HFFc6 (cell line): ENCODE results near the gene UBD. TPM values are rescaled to one million over a fixed set of nuclear protein-coding genes. Genes with fewer than 3 reads are reported as not detected.

Experiments
- DNase-seq: peaks from one replicate; pipeline ENCODE4 v3.0.0-alpha.2; 2018
- H3K27ac Mint-ChIP-seq: 2 replicates; pipeline ENCODE4 v1.8.0; 2020; ENCODE audit warnings: mild to moderate bottlenecking, mixed read lengths
- H3K27me3 Mint-ChIP-seq: 2 replicates; pipeline ENCODE4 v1.8.0; 2021; ENCODE audit warnings: mild to moderate bottlenecking, moderate library complexity, mixed read lengths; ENCODE audit not compliant: insufficient read depth
- H3K36me3 Mint-ChIP-seq: 2 replicates; pipeline ENCODE4 v1.8.0; 2021; ENCODE audit warnings: low read depth, mixed read lengths
- H3K4me1 Mint-ChIP-seq: 2 replicates; pipeline ENCODE4 v1.8.0; 2020; ENCODE audit warnings: low read depth, mixed read lengths
- H3K4me3 Mint-ChIP-seq: 2 replicates; pipeline ENCODE4 v1.8.0; 2020; ENCODE audit warnings: mild to moderate bottlenecking, moderate library complexity, mixed read lengths
- H3K9me3 Mint-ChIP-seq: 2 replicates; pipeline ENCODE4 v1.8.0; 2020; ENCODE audit warnings: mild to moderate bottlenecking, mixed read lengths
- total RNA-seq, 6 experiments: library from RNA; stranded (reverse); fragmentation: NEBNext Ultra II Directional; extraction: Animal tissue kit (Norgen Biotek cat#: 25700); gene quantifications; 2 replicates in 1 of 6; 3 replicates in 5 of 6; pipeline ENCODE4 v1.2.3, GENCODE V29; 2021
- TF ChIP-seq, protein P1 (sequence below): fragments of 200-600 bp; sonication (generic); IDR thresholded peaks from 2 replicates; pipeline ENCODE4 v1.5.0; 2021; ENCODE audit warnings: antibody characterized with exemption, mild to moderate bottlenecking

Gene UBD
- total RNA-seq, 6 experiments from 2014 or later, result not detected

DNA sequence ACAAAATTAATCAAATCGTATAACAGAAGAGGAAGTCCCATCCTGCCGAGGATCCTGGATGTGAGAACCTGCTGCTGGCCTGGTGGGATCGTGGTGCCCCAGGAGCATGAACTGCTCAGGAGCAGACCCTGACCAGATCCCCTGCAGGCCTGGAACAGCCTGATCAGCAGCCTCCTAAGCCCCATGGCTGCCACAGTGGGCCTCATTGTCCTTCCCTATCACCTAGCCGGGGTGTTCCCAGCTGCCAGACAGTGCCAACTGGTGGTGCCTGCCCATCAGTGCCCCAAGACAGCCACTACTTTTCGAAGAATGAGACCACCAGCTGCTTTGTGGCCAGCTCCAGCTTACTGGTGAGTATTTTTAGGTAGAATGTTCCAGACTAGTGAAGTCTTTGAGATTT is 52.2 kb downstream of the UBD start:
- Mint-ChIP-seq H3K4me3 (no peak overlapping the region), H3K36me3 (no peaks in the 10 kb centered on the region; the same call in 1 of the 2 replicates), H3K4me1 (no peaks in the 10 kb centered on the region), H3K9me3 (peaks cover 50% of the 10 kb centered on the region), H3K27ac (no peak overlapping the region), H3K27me3 (peaks cover 2% of the 10 kb centered on the region; the same call in 1 of the 2 replicates)
- no peak for DNase-seq
- TF ChIP-seq, protein P1, sequence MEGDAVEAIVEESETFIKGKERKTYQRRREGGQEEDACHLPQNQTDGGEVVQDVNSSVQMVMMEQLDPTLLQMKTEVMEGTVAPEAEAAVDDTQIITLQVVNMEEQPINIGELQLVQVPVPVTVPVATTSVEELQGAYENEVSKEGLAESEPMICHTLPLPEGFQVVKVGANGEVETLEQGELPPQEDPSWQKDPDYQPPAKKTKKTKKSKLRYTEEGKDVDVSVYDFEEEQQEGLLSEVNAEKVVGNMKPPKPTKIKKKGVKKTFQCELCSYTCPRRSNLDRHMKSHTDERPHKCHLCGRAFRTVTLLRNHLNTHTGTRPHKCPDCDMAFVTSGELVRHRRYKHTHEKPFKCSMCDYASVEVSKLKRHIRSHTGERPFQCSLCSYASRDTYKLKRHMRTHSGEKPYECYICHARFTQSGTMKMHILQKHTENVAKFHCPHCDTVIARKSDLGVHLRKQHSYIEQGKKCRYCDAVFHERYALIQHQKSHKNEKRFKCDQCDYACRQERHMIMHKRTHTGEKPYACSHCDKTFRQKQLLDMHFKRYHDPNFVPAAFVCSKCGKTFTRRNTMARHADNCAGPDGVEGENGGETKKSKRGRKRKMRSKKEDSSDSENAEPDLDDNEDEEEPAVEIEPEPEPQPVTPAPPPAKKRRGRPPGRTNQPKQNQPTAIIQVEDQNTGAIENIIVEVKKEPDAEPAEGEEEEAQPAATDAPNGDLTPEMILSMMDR, result no peak

DNA sequence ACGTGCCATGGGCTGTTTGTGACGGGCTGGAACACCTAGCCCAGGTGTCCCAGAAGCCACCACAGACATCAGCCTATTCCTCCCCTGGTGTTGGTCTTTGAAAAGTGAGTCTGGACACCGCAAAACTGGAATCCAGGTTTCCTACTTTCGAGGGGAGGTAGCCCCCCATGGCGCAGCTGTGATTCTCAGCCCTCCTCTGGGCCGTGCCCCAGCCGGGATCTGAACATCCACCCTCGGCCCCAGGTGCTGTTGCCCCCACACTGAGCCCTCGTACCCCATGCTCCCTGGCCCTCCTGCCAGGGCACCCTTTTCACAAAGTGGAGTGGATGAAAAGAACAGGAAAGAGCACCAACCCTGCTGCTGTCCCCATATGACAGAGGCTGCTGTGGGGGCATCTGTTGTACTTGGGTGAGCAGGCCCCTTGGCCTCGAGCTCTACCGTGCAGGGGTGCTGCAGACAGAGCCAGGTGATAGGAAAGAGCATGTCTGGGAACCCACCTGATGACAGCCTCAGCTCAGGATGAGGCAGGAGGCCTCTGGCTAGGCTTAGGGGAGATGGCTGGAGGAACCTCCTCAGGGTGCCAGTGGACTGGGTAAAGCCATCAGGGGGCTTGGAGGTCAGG is 53.0 kb downstream of the UBD start:
- no peak for DNase-seq
- no peak overlapping the region for H3K4me3 Mint-ChIP-seq
- no peaks in the 10 kb centered on the region for H3K4me1 Mint-ChIP-seq
- H3K27me3 Mint-ChIP-seq, result peaks cover 2% of the 10 kb centered on the region; the same call in 1 of the 2 replicates
- TF ChIP-seq, protein P1, result no peak
- H3K9me3 Mint-ChIP-seq, result peaks cover 46% of the 10 kb centered on the region
- no peak overlapping the region for H3K27ac Mint-ChIP-seq
- H3K36me3 Mint-ChIP-seq, result no peaks in the 10 kb centered on the region; the same call in 1 of the 2 replicates

DNA sequence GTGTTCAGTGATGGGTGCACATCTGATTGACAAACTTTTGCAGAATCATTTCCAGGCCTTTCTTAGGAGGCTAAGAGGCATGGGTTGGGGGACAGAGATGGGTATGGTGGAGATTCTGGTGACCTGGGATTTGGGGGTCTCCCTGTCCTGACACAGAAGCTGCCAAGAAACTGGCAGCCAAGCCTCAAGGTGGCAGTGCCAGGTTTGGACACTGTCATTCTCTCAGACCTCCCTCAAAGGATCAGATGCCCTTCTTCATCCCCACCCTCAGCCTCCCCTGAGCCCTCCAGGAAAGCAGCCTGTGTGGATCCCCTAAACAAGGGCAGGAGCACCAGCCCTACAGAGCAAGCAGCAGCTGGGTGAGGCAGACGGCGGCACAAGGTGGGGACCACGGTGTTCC is 53.7 kb downstream of the UBD start:
- H3K27me3 Mint-ChIP-seq, result peaks cover 2% of the 10 kb centered on the region; the same call in 1 of the 2 replicates
- H3K9me3 Mint-ChIP-seq, result peaks cover 42% of the 10 kb centered on the region
- no peak for DNase-seq
- TF ChIP-seq, protein P1, result no peak
- no peaks in the 10 kb centered on the region for H3K4me1 Mint-ChIP-seq
- no peak overlapping the region for H3K27ac Mint-ChIP-seq
- H3K4me3 Mint-ChIP-seq, result no peak overlapping the region
- H3K36me3 Mint-ChIP-seq, result no peaks in the 10 kb centered on the region; the same call in 1 of the 2 replicates

Other genes with a start within 250 kb of the UBD start
- gene OR5V1, start 190.9 kb downstream of the UBD start, total RNA-seq, result not detected
- not detected for gene OR12D3, start 184.4 kb downstream of the UBD start, total RNA-seq
- gene OR12D2, start 164.1 kb downstream of the UBD start, total RNA-seq, result not detected
- not detected for gene OR12D1, start 144.8 kb downstream of the UBD start, total RNA-seq
- not detected for gene OR10C1, start 120.4 kb downstream of the UBD start, total RNA-seq
- gene OR11A1, start 102.7 kb downstream of the UBD start, total RNA-seq, result not detected
- not detected for gene OR2H1, start 102.6 kb downstream of the UBD start, total RNA-seq
- not detected for gene MAS1L, start 71.8 kb downstream of the UBD start, total RNA-seq
- not detected for gene OR2H2, start 25.4 kb upstream of the UBD start, total RNA-seq
- gene GABBR1, start 73.5 kb upstream of the UBD start, total RNA-seq, result 10 to 100 TPM; 13.5 to 17.9 (median 17.4) TPM
- gene MOG, start 97.4 kb upstream of the UBD start, total RNA-seq, result not detected
- not detected for gene ZFP57, start 121.4 kb upstream of the UBD start, total RNA-seq
- gene HLA-F, start 163.7 kb upstream of the UBD start, total RNA-seq, result 1 to 10 TPM; 1.4 to 7.5 (median 4.2) TPM